Measurements from ENCODE around the gene MAVS. TPM values are rescaled to one million over a fixed set of nuclear protein-coding genes. Genes with fewer than 3 reads are reported as not detected.
A peak's percentile ranks its signal among the peaks of the same experiment; 100 is the strongest.

The MAVS gene
- total and polyA plus RNA-seq, 9 of the 15 experiments (the other 6 are each of a cell fraction or from before 2014, with no cell fraction given), result 1.6 to 22.0 (median 11.3) TPM

- TF ChIP-seq, protein P1, sequence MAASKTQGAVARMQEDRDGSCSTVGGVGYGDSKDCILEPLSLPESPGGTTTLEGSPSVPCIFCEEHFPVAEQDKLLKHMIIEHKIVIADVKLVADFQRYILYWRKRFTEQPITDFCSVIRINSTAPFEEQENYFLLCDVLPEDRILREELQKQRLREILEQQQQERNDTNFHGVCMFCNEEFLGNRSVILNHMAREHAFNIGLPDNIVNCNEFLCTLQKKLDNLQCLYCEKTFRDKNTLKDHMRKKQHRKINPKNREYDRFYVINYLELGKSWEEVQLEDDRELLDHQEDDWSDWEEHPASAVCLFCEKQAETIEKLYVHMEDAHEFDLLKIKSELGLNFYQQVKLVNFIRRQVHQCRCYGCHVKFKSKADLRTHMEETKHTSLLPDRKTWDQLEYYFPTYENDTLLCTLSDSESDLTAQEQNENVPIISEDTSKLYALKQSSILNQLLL (CRISPR knock-in tag; IDR thresholded peaks at IDR 0.05; ENCODE audit: borderline replicate concordance), result no peak
- TF ChIP-seq XRCC4 (IDR thresholded peaks at IDR 0.05; ENCODE audit: extremely low read depth, insufficient read depth, insufficient read length) (no peak), ATF7 (IDR thresholded peaks at IDR 0.05) (0 out of 2 replicates have a peak, but pooled peaks have one; percentile 24), TRIM28 (IDR thresholded peaks at IDR 0.05) (no peak), HMGN3 (IDR thresholded peaks at IDR 0.05; ENCODE audit: borderline replicate concordance, extremely low read depth, insufficient read length, low read depth, low read length) (no peak), ETV6 (IDR thresholded peaks at IDR 0.05; ENCODE audit: borderline replicate concordance in 1 of 2, low read depth in 2 of 2, low read length in 1 of 2) (no peak), ETV6 (CRISPR knock-in tag; IDR thresholded peaks at IDR 0.05; ENCODE audit: borderline replicate concordance) (no peak), CBX3 (IDR thresholded peaks at IDR 0.05; ENCODE audit: borderline replicate concordance in 1 of 2, low read length in 2 of 2) (peak in 1 of 2 experiments; percentile 33; a peak in 1 of 3 replicates), SREBF2 (CRISPR knock-in tag; IDR thresholded peaks at IDR 0.05) (no peak), MEF2D (tag; conservative IDR thresholded peaks at IDR 0.05; ENCODE audit: low read depth) (no peak), ATF3 (IDR thresholded peaks at IDR 0.05) (no peak), ATF3 (CRISPR knock-in tag; conservative IDR thresholded peaks at IDR 0.05) (no peak), FOSL1 (tag; conservative IDR thresholded peaks at IDR 0.05) (peak; percentile 57)
- TF ChIP-seq, protein P2, sequence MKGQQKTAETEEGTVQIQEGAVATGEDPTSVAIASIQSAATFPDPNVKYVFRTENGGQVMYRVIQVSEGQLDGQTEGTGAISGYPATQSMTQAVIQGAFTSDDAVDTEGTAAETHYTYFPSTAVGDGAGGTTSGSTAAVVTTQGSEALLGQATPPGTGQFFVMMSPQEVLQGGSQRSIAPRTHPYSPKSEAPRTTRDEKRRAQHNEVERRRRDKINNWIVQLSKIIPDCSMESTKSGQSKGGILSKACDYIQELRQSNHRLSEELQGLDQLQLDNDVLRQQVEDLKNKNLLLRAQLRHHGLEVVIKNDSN (CRISPR knock-in tag; IDR thresholded peaks at IDR 0.05), result no peak
- TF ChIP-seq, protein P3, sequence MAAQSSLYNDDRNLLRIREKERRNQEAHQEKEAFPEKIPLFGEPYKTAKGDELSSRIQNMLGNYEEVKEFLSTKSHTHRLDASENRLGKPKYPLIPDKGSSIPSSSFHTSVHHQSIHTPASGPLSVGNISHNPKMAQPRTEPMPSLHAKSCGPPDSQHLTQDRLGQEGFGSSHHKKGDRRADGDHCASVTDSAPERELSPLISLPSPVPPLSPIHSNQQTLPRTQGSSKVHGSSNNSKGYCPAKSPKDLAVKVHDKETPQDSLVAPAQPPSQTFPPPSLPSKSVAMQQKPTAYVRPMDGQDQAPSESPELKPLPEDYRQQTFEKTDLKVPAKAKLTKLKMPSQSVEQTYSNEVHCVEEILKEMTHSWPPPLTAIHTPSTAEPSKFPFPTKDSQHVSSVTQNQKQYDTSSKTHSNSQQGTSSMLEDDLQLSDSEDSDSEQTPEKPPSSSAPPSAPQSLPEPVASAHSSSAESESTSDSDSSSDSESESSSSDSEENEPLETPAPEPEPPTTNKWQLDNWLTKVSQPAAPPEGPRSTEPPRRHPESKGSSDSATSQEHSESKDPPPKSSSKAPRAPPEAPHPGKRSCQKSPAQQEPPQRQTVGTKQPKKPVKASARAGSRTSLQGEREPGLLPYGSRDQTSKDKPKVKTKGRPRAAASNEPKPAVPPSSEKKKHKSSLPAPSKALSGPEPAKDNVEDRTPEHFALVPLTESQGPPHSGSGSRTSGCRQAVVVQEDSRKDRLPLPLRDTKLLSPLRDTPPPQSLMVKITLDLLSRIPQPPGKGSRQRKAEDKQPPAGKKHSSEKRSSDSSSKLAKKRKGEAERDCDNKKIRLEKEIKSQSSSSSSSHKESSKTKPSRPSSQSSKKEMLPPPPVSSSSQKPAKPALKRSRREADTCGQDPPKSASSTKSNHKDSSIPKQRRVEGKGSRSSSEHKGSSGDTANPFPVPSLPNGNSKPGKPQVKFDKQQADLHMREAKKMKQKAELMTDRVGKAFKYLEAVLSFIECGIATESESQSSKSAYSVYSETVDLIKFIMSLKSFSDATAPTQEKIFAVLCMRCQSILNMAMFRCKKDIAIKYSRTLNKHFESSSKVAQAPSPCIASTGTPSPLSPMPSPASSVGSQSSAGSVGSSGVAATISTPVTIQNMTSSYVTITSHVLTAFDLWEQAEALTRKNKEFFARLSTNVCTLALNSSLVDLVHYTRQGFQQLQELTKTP (IDR thresholded peaks at IDR 0.05; ENCODE audit: low read depth in 1 of 2, partially characterized antibody in 2 of 2), result no peak
These were observed 28.2 kb upstream of the MAVS start (continued) for GRCh38 chr20:3818155-3819151.
